ENCODE measurements around the gene RFK.

GRCh38 chr9:76394195-76394959, at the start of gene RFK:
- TF ChIP-seq, protein P1, sequence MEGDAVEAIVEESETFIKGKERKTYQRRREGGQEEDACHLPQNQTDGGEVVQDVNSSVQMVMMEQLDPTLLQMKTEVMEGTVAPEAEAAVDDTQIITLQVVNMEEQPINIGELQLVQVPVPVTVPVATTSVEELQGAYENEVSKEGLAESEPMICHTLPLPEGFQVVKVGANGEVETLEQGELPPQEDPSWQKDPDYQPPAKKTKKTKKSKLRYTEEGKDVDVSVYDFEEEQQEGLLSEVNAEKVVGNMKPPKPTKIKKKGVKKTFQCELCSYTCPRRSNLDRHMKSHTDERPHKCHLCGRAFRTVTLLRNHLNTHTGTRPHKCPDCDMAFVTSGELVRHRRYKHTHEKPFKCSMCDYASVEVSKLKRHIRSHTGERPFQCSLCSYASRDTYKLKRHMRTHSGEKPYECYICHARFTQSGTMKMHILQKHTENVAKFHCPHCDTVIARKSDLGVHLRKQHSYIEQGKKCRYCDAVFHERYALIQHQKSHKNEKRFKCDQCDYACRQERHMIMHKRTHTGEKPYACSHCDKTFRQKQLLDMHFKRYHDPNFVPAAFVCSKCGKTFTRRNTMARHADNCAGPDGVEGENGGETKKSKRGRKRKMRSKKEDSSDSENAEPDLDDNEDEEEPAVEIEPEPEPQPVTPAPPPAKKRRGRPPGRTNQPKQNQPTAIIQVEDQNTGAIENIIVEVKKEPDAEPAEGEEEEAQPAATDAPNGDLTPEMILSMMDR (IDR thresholded peaks at IDR 0.05 in 8 of 11, conservative IDR thresholded peaks at IDR 0.05 in 3 of 11), result peak in 10 of 11 experiments; percentile 27 to 69 (median 43)
- peak; percentile 79 to 88 (median 85) for TF ChIP-seq POLR2AphosphoS5 (IDR thresholded peaks at IDR 0.05)

All from spleen (tissue), 7 donors.